ENCODE results near the gene CAMKMT.

CAMKMT gene

GRCh38 chr2:44801841-44802776, 440.4 kb downstream of the CAMKMT start:
- DNase-seq (ENCODE audit: low spot score) = no peak

GRCh38 chr2:44802777-44803424, 441.2 kb downstream of the CAMKMT start:
- no peak for DNase-seq (ENCODE audit: low spot score)

GRCh38 chr2:44804406-44805265, 442.9 kb downstream of the CAMKMT start:
- DNase-seq (ENCODE audit: low spot score) = no peak

GRCh38 chr2:44805401-44806235, 443.9 kb downstream of the CAMKMT start:
- no peak for DNase-seq (ENCODE audit: low spot score)

- no peak for DNase-seq (ENCODE audit: low spot score)
Observed at GRCh38 chr2:44807201-44808025, 445.7 kb downstream of the CAMKMT start.

- DNase-seq (ENCODE audit: low spot score) = no peak
Observed at GRCh38 chr2:44810892-44811530, 449.3 kb downstream of the CAMKMT start.

GRCh38 chr2:44813165-44813564, 451.4 kb downstream of the CAMKMT start:
- no peak for DNase-seq (ENCODE audit: low spot score)

- DNase-seq (ENCODE audit: low spot score) = no peak
Observed at GRCh38 chr2:44813658-44814057, 451.9 kb downstream of the CAMKMT start.

GRCh38 chr2:44817256-44817655, 455.5 kb downstream of the CAMKMT start:
- no peak for DNase-seq (ENCODE audit: low spot score)

- no peak for DNase-seq (ENCODE audit: low spot score)
Observed at GRCh38 chr2:44817673-44818335, 456.1 kb downstream of the CAMKMT start.

- DNase-seq (ENCODE audit: low spot score) = no peak
Observed at GRCh38 chr2:44819061-44819460, 457.3 kb downstream of the CAMKMT start.

GRCh38 chr2:44821500-44821899, 459.8 kb downstream of the CAMKMT start:
- no peak for DNase-seq (ENCODE audit: low spot score)

GRCh38 chr2:44822174-44822573, 460.4 kb downstream of the CAMKMT start:
- DNase-seq (ENCODE audit: low spot score) = no peak
